ENCODE measurements around the gene LOXHD1.

The LOXHD1 gene

GRCh38 chr18:46531482-46531881 is 125.5 kb downstream of the LOXHD1 start:
- DNase-seq, result no peak

GRCh38 chr18:46528037-46528436 is 129.0 kb downstream of the LOXHD1 start:
- no peak for DNase-seq

DNA sequence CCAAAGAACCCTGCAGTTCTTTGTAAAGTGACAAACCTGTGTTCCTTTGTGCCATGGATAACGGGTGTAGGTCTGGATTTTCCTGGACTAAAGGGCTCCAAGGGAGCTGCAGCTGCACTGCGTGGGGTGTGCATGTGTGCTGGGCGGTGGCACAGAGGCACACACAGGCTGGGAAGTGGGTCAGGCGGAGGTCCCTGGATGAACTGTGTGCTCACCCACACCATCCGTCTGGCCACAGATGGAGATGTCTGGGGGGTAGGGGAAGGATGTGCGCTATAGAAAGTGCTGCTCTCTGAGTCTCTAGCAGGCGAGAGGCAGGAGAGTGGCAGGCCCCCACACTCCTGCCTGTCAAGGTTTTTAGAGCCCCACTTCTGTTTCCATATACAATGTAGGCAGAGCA is 137.2 kb downstream of the LOXHD1 start:
- DNase-seq, result no peak

DNA sequence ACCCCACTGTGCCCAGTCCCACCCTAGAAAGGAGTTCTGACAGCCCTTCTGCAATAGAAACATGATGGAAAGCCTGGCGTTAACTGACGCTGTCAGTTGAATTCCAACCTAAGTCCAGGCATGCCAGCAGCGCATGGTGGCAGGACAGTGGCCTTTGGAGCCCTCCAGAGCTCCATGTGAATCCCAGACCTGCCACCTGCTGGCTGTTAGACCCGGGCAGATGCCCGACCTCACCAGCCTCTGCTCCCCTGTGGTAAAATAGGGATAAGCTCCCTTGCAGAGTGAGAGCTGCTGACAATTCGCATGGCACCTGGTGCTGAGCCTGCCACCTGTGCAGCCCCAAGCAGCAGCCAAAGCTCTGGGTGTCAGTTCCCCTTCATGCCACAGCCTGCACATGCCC is 138.6 kb downstream of the LOXHD1 start:
- peak; percentile 74 for DNase-seq

GRCh38 chr18:46516555-46516954 is 140.5 kb downstream of the LOXHD1 start:
- no peak for DNase-seq

GRCh38 chr18:46510386-46510785 is 146.6 kb downstream of the LOXHD1 start:
- no peak for DNase-seq

DNA sequence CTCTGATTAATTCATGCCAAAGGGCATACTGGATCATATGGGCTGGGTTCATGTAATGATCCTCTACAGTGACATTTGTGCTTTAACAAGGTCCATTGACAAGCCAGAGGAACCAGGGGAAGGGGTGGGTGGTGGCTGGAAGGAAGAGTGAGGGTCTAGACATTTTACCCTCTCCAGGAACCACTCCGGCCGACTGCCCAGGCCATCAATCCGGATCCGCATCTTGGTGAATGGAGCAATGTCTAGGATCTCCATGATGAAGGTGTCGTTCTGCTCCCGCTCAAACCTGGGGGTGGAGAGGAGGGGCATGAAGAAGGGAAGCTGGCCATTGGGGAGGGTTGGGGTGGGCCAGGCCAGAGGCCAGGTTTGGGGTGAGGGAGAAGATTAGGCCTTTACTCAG is 147.5 kb downstream of the LOXHD1 start:
- no peak for DNase-seq

DNA sequence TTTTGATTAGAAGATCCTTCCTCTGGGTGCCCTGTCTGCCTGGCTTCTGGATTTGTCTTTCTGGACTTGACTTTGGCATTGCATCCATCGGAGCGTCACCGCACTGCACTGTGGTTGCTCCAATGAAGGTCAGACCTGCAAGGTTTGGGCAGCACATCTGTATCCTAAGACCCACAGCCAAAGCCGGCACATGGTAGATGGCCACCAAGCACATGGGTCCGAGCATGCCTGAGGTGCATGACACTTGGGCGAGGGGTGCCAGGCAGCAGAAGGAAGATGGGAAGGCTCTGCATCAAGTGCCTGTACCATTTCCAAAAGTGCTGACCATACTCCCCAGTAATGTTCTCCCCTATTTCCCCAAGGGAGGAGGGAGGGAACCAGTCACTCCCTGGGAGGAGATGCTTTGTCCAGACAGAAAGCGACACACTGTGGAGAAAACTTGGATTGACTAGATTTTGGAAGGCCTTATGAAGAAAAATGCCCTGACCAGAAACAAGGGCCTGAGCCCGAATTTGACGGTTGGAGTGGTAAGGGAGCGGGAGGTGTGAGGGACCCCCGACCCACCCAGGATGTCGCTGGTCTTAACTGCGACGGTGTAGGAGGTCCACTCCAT is 149.9 kb downstream of the LOXHD1 start:
- no peak for DNase-seq

- DNase-seq, result peak; percentile 19
Observed at GRCh38 chr18:46502444-46502843, 154.6 kb downstream of the LOXHD1 start.

DNA sequence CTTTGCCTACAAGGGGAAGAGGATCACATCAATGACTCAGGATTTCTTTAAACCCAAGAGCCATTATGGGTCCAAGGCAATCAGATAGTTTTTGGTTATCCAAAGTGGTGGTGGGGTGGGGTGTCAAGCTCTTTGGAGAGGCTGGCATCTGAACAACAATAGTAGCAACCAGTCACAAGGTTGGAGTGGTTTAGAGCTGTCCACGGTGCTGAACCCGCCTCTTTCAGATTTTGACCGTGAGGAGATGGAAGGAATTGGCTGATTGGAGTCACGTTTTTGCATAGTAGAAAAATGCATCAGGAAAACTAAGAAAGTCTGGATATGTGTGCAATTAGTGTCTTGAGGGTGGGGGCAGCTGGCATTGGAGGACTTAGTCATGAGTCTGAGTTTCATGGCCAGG is 159.9 kb downstream of the LOXHD1 start:
- peak; percentile 51 for DNase-seq

DNA sequence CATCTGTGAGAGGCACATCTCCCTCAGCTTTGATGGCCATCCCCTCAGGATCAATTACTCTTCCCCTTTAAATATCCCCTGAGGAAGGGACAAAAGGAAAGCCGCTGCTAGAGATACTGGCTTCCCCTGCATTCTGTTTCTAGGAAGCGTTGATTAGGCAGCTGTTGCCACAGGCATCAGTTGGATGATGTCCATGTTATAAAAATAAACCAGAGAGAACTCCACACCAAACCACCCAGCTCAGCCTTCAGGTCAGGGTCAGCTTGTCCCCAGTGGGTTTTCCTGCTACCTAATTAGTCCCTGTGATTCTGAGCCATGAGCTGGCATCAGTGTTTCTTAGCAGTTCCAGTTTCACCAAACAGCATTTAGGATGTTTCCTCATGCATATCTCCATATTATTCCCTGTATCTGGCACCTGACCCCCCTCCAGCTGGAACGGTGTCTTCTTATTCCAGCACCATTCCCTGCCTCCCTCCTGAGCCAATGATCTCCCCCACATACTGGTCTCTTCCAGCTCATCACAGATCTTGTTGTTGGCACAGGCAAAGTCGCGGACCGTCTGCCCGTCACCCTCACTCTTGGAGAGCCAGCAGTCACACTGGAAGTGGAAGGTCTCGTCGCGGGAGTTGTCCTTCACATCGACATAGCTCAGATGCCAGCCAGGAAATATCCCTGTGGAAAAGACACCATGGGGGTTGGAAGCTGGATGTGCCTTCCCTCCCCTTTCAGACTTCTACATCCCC is 168.4 kb downstream of the LOXHD1 start:
- DNase-seq, result no peak

GRCh38 chr18:46485675-46486194 is 171.3 kb downstream of the LOXHD1 start:
- no peak for DNase-seq

DNA sequence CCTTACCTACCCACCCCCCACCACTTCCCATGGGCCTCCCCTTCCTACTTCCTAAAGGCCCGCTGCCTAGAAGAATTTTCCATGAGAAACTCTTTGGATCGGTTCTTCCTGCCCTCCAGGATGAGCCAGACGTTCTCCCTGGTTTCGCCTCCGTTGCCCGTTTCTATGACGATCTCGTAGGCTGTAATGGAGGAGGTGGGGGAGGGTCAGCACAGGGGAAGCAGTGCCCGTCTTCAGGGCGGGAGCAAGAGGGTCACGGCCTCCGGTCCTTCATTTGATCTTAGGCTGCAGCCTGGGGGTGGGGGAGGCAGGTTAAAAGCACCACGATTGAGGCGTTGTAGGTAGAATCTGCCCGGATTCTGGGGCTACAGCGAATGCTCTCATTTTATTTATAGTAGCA is 172.0 kb downstream of the LOXHD1 start:
- DNase-seq, result no peak

DNA sequence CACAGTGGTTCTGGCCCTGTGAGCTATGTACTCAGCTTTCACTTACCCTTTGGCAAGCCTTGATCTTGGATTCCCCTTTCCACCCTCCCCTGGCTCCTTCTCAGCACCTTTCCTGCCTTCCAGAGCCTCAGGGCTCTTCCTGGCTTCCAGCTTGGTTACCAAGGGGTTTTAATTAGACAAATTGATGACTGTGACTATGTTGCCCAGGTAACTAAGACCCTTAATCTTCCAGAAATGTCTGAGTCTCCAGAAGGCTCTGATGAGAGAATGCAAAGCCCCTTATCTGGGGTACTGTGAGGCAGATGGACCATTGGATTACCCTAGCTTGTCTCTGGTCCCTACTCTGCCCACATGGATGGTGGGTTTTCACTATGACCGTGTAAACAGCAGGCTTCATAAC is 174.2 kb downstream of the LOXHD1 start:
- no peak for DNase-seq

DNA sequence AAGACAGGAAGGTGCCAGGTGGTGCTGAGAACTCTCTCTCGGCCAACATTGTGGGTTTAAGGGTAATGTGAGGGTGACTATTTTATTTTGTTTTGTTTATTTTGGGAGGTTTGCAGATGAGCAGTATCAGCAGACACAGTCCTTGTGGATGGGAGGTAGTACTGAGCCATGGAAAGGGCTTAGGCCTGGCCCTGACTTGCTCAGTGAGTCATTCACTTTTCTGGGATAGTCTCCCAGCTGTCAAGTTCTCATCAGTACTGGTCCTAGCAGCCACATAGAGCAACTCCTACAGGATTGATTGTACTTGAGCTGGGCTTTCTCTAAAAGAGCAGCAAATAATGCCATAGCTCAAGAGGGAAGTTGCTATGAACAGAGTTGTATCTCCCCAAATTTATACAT is 175.2 kb downstream of the LOXHD1 start:
- DNase-seq, result peak; percentile 39

DNA sequence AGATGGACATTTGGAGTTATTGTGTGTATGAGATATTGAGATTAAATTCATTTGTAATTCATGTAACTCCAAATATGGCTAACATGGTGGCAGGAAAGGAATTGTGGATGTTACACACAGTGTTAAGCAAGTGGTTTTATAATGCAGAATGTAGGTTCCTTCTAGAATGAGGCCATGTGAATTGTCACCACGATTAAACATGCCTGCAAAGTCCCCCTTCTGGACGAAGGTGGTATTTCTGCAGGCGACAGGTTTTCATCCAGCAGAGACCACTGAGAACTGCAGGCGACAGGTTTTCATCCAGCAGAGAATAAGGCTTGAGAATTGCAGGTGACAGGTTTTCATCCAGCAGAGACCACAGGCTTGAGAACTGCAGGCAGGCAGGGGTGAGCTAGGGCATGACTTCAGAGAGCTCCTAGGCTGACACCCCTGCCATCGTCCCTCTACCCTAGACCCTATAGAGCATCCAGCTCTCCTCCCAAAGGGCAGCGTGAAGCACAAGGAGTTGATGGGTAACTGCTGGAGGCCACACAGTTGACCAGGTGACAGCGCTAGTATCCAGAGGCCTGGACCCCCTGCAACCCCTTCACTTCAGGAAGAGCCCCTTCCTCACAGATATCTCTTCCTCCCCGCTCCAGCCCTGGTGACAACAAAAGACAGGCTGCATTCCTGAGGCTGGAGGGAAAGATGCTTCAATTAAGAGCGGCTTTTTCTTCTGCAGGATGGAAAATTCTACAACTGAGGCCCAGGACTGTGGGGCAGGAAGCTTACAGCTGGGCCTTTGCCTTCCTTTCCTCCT is 175.8 kb downstream of the LOXHD1 start:
- peak; percentile 85 for DNase-seq

- DNase-seq, result no peak
Observed at GRCh38 chr18:46480226-46480625, 176.8 kb downstream of the LOXHD1 start.

- DNase-seq, result peak; percentile 95
Observed at GRCh38 chr18:46478796-46479195, 178.2 kb downstream of the LOXHD1 start.

- DNase-seq, result peak; percentile 81
Observed at GRCh38 chr18:46477425-46478011, 179.5 kb downstream of the LOXHD1 start.

- no peak for DNase-seq
Observed at GRCh38 chr18:46475390-46475752, 181.6 kb downstream of the LOXHD1 start.

GRCh38 chr18:46474487-46475389 is 182.3 kb downstream of the LOXHD1 start:
- DNase-seq, result peak; percentile 87

GRCh38 chr18:46471809-46472498 is 185.1 kb downstream of the LOXHD1 start:
- DNase-seq, result no peak
